K562 (cell line): ENCODE data around the gene PIGQ. TPM values are rescaled to one million over a fixed set of nuclear protein-coding genes. Genes with fewer than 3 reads are reported as not detected.

Experiments
- ATF6 ChIP-seq: sonication (generic); formaldehyde crosslinking; IDR thresholded peaks from 2 replicates; pipeline ENCODE4 v1.4.0; 2020; ENCODE audit warnings: mild to moderate bottlenecking, missing genetic modification reagents
- E2F6 ChIP-seq, 2 experiments: IDR thresholded peaks; 2 replicates each; pipeline ENCODE4 v1.6.1; 2011; ENCODE audit warnings: borderline replicate concordance in 1 of 2, control low read depth in 1 of 2, low read depth in 1 of 2, low read length in 1 of 2, mild to moderate bottlenecking in 1 of 2, mixed read lengths in 1 of 2, moderate library complexity in 1 of 2; ENCODE audit not compliant: insufficient read depth in 1 of 2, insufficient read length in 1 of 2, poor library complexity in 1 of 2, severe bottlenecking in 1 of 2; ENCODE audit errors: extremely low read depth in 1 of 2
- ETS1 ChIP-seq: conservative IDR thresholded peaks from 2 replicates; pipeline ENCODE4 v1.6.1; 2011; ENCODE audit warnings: low read depth, mild to moderate bottlenecking, low read length; ENCODE audit not compliant: control insufficient read depth
- ETV5 ChIP-seq: sonication (generic); formaldehyde crosslinking; IDR thresholded peaks from 2 replicates; pipeline ENCODE4 v1.4.0; 2020; ENCODE audit warnings: low read depth, mild to moderate bottlenecking, missing genetic modification reagents
- MCM7 ChIP-seq, 2 experiments: fragments of 450-650 bp; IDR thresholded peaks; 2 replicates each; pipeline ENCODE4 v1.6.1; 2016 to 2018
- NR1H2 ChIP-seq: sonication (generic); formaldehyde crosslinking; IDR thresholded peaks from 2 replicates; pipeline ENCODE4 v1.4.0; 2020; ENCODE audit warnings: mild to moderate bottlenecking, missing genetic modification reagents
- NR2C2 ChIP-seq, 2 experiments: fragments of 200-800 bp in 1 of 2; sonication (Bioruptor generic) in 1 of 2; sonication (generic) in 1 of 2; formaldehyde crosslinking in 1 of 2; IDR thresholded peaks; 2 replicates each; pipeline versions ENCODE4 v1.6.1 to v1.8.0; 2016 to 2022; ENCODE audit warnings: mild to moderate bottlenecking in 1 of 2, missing compliant biosample characterization in 1 of 2, missing genetic modification characterization in 1 of 2, missing genetic modification reagents in 1 of 2
- PBX2 ChIP-seq, 2 experiments: IDR thresholded peaks in 1 of 2; conservative IDR thresholded peaks in 1 of 2; 2 replicates each; pipeline ENCODE4 v1.6.1; 2016; ENCODE audit warnings: low read depth in 2 of 2, mild to moderate bottlenecking in 1 of 2, missing compliant biosample characterization in 1 of 2, missing genetic modification characterization in 1 of 2, moderate library complexity in 1 of 2
- POLR2AphosphoS5 ChIP-seq: IDR thresholded peaks from 2 replicates; pipeline ENCODE4 v1.6.1; 2011; ENCODE audit warnings: mild to moderate bottlenecking, low read depth, low read length, moderate library complexity; ENCODE audit not compliant: control insufficient read depth, insufficient read depth
- POLR2G ChIP-seq: fragments of 200-400 bp; formaldehyde crosslinking; IDR thresholded peaks from 2 replicates; pipeline ENCODE4 v1.6.1; 2017; ENCODE audit warnings: low read depth, mild to moderate bottlenecking, antibody characterized with exemption, low read length, moderate library complexity
- SP1 ChIP-seq: sonication (generic); formaldehyde crosslinking; IDR thresholded peaks from 2 replicates; pipeline ENCODE4 v1.8.1; 2022; ENCODE audit warnings: mild to moderate bottlenecking, missing genetic modification reagents
- TCF3 ChIP-seq: sonication (generic); formaldehyde crosslinking; IDR thresholded peaks from 2 replicates; pipeline ENCODE4 v1.4.0; 2020; ENCODE audit warnings: mild to moderate bottlenecking, missing genetic modification reagents
- ZFX ChIP-seq: sonication (generic); formaldehyde crosslinking; IDR thresholded peaks from 2 replicates; pipeline ENCODE4 v1.8.0; 2022; ENCODE audit warnings: mild to moderate bottlenecking, missing genetic modification reagents, moderate library complexity
- polyA plus RNA-seq, 8 experiments: library from polyadenylated mRNA; depleted of rRNA in 4 of 8; stranded (reverse) in 5 of 8; unstranded in 3 of 8; fragments of >200 nt; fragmentation: Nextera tagmentation in 2 of 8; fragmentation: Illumina TruSeq in 1 of 8; extraction: Ambion mirVana in 2 of 8; extraction: Trizol in 1 of 8; gene quantifications; 2 replicates each; pipeline versions ENCODE4 v1.2.1 to v1.2.3, GENCODE V29; 2011 to 2014; ENCODE audit warnings: inconsistent platforms in 1 of 8, missing spikeins in 1 of 8
- total RNA-seq, 7 experiments: library from RNA; depleted of rRNA in 6 of 7; stranded (reverse); fragments of >200 nt in 6 of 7; fragmentation: Illumina TruSeq in 2 of 7; extraction: Trizol in 2 of 7; gene quantifications; 2 replicates each; pipeline versions ENCODE4 v1.2.1 to v1.2.3, GENCODE V29; 2011 to 2021; ENCODE audit warnings: low replicate concordance in 1 of 7

PIGQ gene
- total and polyA plus RNA-seq, 9 of the 15 experiments (the other 6 are each of a cell fraction or from before 2014, with no cell fraction given), result 0.20 to 49.6 (median 11.7) TPM

GRCh38 chr16:629833-630248, 60.1 kb downstream of the PIGQ start (continued):
- TF ChIP-seq ETS1, result peak; percentile 44; the same call in 1 of the 2 replicates
- 0 out of 2 replicates have a peak, but pooled peaks have one; percentile 33 for TF ChIP-seq ATF6 (CRISPR knock-in tag)
- no peak for TF ChIP-seq NR1H2 (CRISPR knock-in tag)
- TF ChIP-seq MCM7 (IDR thresholded peaks at IDR 0.05), result no peak
- peak; percentile 74; the same call in 1 of the 2 replicates for TF ChIP-seq POLR2G
- TF ChIP-seq ETV5 (CRISPR knock-in tag), result peak; percentile 76
- peak in 1 of 2 experiments; percentile 4 for TF ChIP-seq E2F6 (IDR thresholded peaks at IDR 0.05; ENCODE audit: borderline replicate concordance in 1 of 2, extremely low read depth in 1 of 2, insufficient read depth in 1 of 2, insufficient read length in 1 of 2, low read depth in 1 of 2, low read length in 1 of 2, poor library complexity in 1 of 2, severe bottlenecking in 1 of 2)
- TF ChIP-seq SP1 (CRISPR knock-in tag), result no peak
- TF ChIP-seq TCF3, result peak; percentile 43; the same call in 1 of the 2 replicates
- TF ChIP-seq ZFX (CRISPR knock-in tag), result peak; percentile 45; the same call in 1 of the 2 replicates
- TF ChIP-seq PBX2 (CRISPR knock-in tag; IDR thresholded peaks at IDR 0.05; ENCODE audit: low read depth), result no peak
- no peak for TF ChIP-seq PBX2 (tag; conservative IDR thresholded peaks at IDR 0.05; ENCODE audit: low read depth)
- TF ChIP-seq NR2C2 (CRISPR knock-in tag; IDR thresholded peaks at IDR 0.05), result peak; percentile 26; the same call in 1 of the 2 replicates
- peak; percentile 72 for TF ChIP-seq NR2C2 (tag; IDR thresholded peaks at IDR 0.05)
- peak; percentile 21; the same call in 1 of the 2 replicates for TF ChIP-seq POLR2AphosphoS5
